K562 (cell line): ENCODE measurements around the gene TMEM63C. TPM values are rescaled to one million over a fixed set of nuclear protein-coding genes. Genes with fewer than 3 reads are reported as not detected.

ENCODE experiments used
- ATAC-seq: fragments of 200-7000 bp; cut with Tn5 transposase; 3 replicates; pipeline ENCODE4 v1.9.1; 2020; ENCODE audit warnings: moderate library complexity
- BruUV-seq: library from RNA; stranded (reverse); fragments of 400-500 nt; replicated peaks from 2 replicates; lab custom pipeline; 2021; lab: Mats Ljungman, UMichigan
- CTCF ChIA-PET: fragments of 300-600 bp; formaldehyde crosslinking; extraction: SDS; loops from one replicate; lab custom pipeline; 2021; ENCODE audit warnings: low intra/inter-chr PET ratio; lab: Yijun Ruan, JAX
- POLR2A ChIA-PET: fragments of 300-600, 350-650 bp; sonication (Branson Sonifier 250); formaldehyde crosslinking; extraction: SDS; loops from one replicate; lab custom pipeline; 2021; ENCODE audit warnings: antibody characterized with exemption, inconsistent platforms; lab: Yijun Ruan, JAX
- DNase-seq, 4 experiments: peaks; one replicate each; pipeline versions ENCODE4 v3.0.0 to v3.0.0-alpha.2; 2011 to 2018; ENCODE audit warnings: low spot score in 3 of 4, mixed read lengths in 3 of 4; ENCODE audit errors: extremely low read depth in 1 of 4
- FAIRE-seq: peaks from 2 replicates; lab custom pipeline; 2011; peaks lifted over from hg19 to GRCh38; lab: Jason Lieb, UNC
- H2AFZ ChIP-seq: 2 replicates; pipeline ENCODE4 v1.6.0; 2011; ENCODE audit warnings: low read depth, low read length, control low read depth, inconsistent platforms
- H3K27ac ChIP-seq: fragments of 200-600 bp; 3 replicates; pipeline ENCODE4 v1.8.0; 2011; ENCODE audit warnings: low read depth, mild to moderate bottlenecking, control low read depth, inconsistent platforms, low read length, moderate library complexity, mixed read lengths; ENCODE audit errors: extremely low read depth
- H3K27me3 ChIP-seq, 2 experiments: fragments of 300-600 bp in 1 of 2; 2 replicates in 1 of 2; 3 replicates in 1 of 2; pipeline versions ENCODE4 v1.6.0 to v1.8.0; 2011; ENCODE audit warnings: inconsistent platforms in 2 of 2, low read length in 2 of 2, mild to moderate bottlenecking in 1 of 2, mixed read lengths in 1 of 2, moderate library complexity in 1 of 2; ENCODE audit not compliant: control insufficient read depth in 2 of 2, insufficient read depth in 2 of 2
- H3K36me3 ChIP-seq: fragments of 300-600 bp; 3 replicates; pipeline ENCODE4 v1.8.0; 2011; ENCODE audit warnings: mild to moderate bottlenecking, low read length, inconsistent platforms; ENCODE audit not compliant: control insufficient read depth, insufficient read depth
- H3K4me1 ChIP-seq, 2 experiments: fragments of 200-600 bp in 1 of 2; replicated peaks in 1 of 2; 2 replicates in 1 of 2; 3 replicates in 1 of 2; pipeline versions ENCODE4 v1.5.1 to v1.8.0; 2011; ENCODE audit warnings: inconsistent platforms in 2 of 2, low read length in 2 of 2, mild to moderate bottlenecking in 1 of 2, mixed read lengths in 1 of 2, moderate library complexity in 1 of 2; ENCODE audit not compliant: control insufficient read depth in 2 of 2, insufficient read depth in 2 of 2
- H3K4me2 ChIP-seq: 2 replicates; pipeline ENCODE4 v1.6.1; 2011; ENCODE audit warnings: low read length, control low read depth, inconsistent platforms, mixed read lengths; ENCODE audit not compliant: insufficient read depth
- H3K4me3 ChIP-seq: fragments of 200-600 bp; sonication (generic), shearing (Covaris generic); 2 replicates; pipeline ENCODE4 v1.5.1; 2016; ENCODE audit warnings: control low read depth, inconsistent platforms
- H3K79me2 ChIP-seq: fragments of 200-600 bp; 3 replicates; pipeline ENCODE4 v1.8.0; 2011; ENCODE audit warnings: low read length, inconsistent platforms; ENCODE audit not compliant: control insufficient read depth, insufficient read depth
- H3K9ac ChIP-seq, 2 experiments: 2 replicates each; pipeline versions ENCODE4 v1.6.0 to v1.6.1; 2011; ENCODE audit warnings: low read depth in 2 of 2, low read length in 2 of 2, control low read depth in 1 of 2, inconsistent platforms in 1 of 2, mild to moderate bottlenecking in 1 of 2, mixed read lengths in 1 of 2; ENCODE audit not compliant: insufficient read depth in 1 of 2
- H3K9me1 ChIP-seq: one replicate; pipeline ENCODE4 v1.6.0; 2011; ENCODE audit warnings: inconsistent platforms, mild to moderate bottlenecking, low read length, moderate library complexity; ENCODE audit not compliant: control insufficient read depth, insufficient read depth
- H3K9me3 ChIP-seq: replicated peaks from 2 replicates; pipeline ENCODE4 v1.5.1; 2011; ENCODE audit warnings: low read depth, low read length, inconsistent platforms; ENCODE audit not compliant: control insufficient read depth, insufficient read depth
- H4K20me1 ChIP-seq: replicated peaks from 2 replicates; pipeline ENCODE4 v1.6.1; 2011; ENCODE audit warnings: low read length, inconsistent platforms, mixed read lengths; ENCODE audit not compliant: control insufficient read depth, insufficient read depth
- E2F3 ChIP-seq: fragments of 250-450 bp; sonication (Bioruptor Pico); IDR thresholded peaks from 2 replicates; pipeline ENCODE4 v1.4.0; 2020; ENCODE audit warnings: mild to moderate bottlenecking
- KDM1A ChIP-seq, 2 experiments: fragments of 450-650 bp; IDR thresholded peaks; 2 replicates each; pipeline ENCODE4 v1.6.1; 2016; ENCODE audit warnings: mild to moderate bottlenecking in 2 of 2
- L3MBTL2 ChIP-seq: fragments of 450-650 bp; IDR thresholded peaks from 2 replicates; pipeline ENCODE4 v1.6.1; 2016; ENCODE audit warnings: mild to moderate bottlenecking, moderate library complexity
- POLR2AphosphoS5 ChIP-seq: IDR thresholded peaks from 2 replicates; pipeline ENCODE4 v1.6.1; 2011; ENCODE audit warnings: mild to moderate bottlenecking, low read depth, low read length, moderate library complexity; ENCODE audit not compliant: control insufficient read depth, insufficient read depth
- PRMT5 ChIP-seq: sonication (generic); formaldehyde crosslinking; IDR thresholded peaks from 2 replicates; pipeline ENCODE4 v1.5.0; 2020; ENCODE audit warnings: missing genetic modification reagents
- PTTG1 ChIP-seq: fragments of 450-650 bp; IDR thresholded peaks from 2 replicates; pipeline ENCODE4 v1.6.1; 2016; ENCODE audit warnings: low read depth, mild to moderate bottlenecking, missing genetic modification characterization, missing compliant biosample characterization
- RBM34 ChIP-seq: fragments of 200-400 bp; formaldehyde crosslinking; IDR thresholded peaks from 2 replicates; pipeline ENCODE4 v1.6.1; 2018; ENCODE audit warnings: low read length, borderline replicate concordance; ENCODE audit not compliant: insufficient read depth
- ZNF551 ChIP-seq: fragments of 250-450 bp; sonication (Bioruptor Pico); IDR thresholded peaks from 2 replicates; pipeline ENCODE4 v1.5.0; 2021; ENCODE audit warnings: mild to moderate bottlenecking, moderate library complexity
- ZNF79 ChIP-seq: fragments of 250-450 bp; sonication (Bioruptor Pico); IDR thresholded peaks from 2 replicates; pipeline ENCODE4 v1.4.0; 2020; ENCODE audit warnings: low read depth, mild to moderate bottlenecking, moderate library complexity
- WGBS: fragments of 100-300 bp; shearing (Covaris generic); methylation state at CpG from one replicate; pipeline ENCODE4 v1.1.6; 2016; ENCODE audit warnings: low coverage, mixed read lengths; ENCODE audit not compliant: insufficient coverage; ENCODE audit errors: missing lambda C conversion rate; 5-methylcytosine and 5-hydroxymethylcytosine counted together
- in situ Hi-C: fragments of 300-500 bp; cut with MboI; formaldehyde crosslinking; loops from 4 replicates; pipeline ENCODE4 v1.15.0; 2018; ENCODE audit warnings: inconsistent platforms, mixed read lengths
- intact Hi-C: fragments of 100-400 bp; cut with micrococcal nuclease; formaldehyde crosslinking; loops from 2 replicates; pipeline ENCODE4 v1.14.2; 2022
- polyA plus RNA-seq, 8 experiments: library from polyadenylated mRNA; depleted of rRNA in 4 of 8; stranded (reverse) in 5 of 8; unstranded in 3 of 8; fragments of >200 nt; fragmentation: Nextera tagmentation in 2 of 8; fragmentation: Illumina TruSeq in 1 of 8; extraction: Ambion mirVana in 2 of 8; extraction: Trizol in 1 of 8; gene quantifications; 2 replicates each; pipeline versions ENCODE4 v1.2.1 to v1.2.3, GENCODE V29; 2011 to 2014; ENCODE audit warnings: inconsistent platforms in 1 of 8, missing spikeins in 1 of 8
- total RNA-seq, 7 experiments: library from RNA; depleted of rRNA in 6 of 7; stranded (reverse); fragments of >200 nt in 6 of 7; fragmentation: Illumina TruSeq in 2 of 7; extraction: Trizol in 2 of 7; gene quantifications; 2 replicates each; pipeline versions ENCODE4 v1.2.1 to v1.2.3, GENCODE V29; 2011 to 2021; ENCODE audit warnings: low replicate concordance in 1 of 7
- TF ChIP-seq, protein P1 (sequence below): sonication (generic); formaldehyde crosslinking; IDR thresholded peaks from 2 replicates; pipeline ENCODE4 v1.8.1; 2023; ENCODE audit warnings: missing genetic modification reagents, mild to moderate bottlenecking, borderline replicate concordance
- TF ChIP-seq, protein P2 (sequence below), 2 experiments: fragments of 450-650 bp; IDR thresholded peaks; 2 replicates each; pipeline ENCODE4 v1.6.1; 2018; ENCODE audit warnings: mild to moderate bottlenecking in 2 of 2, low read depth in 1 of 2; ENCODE audit not compliant: partially characterized antibody in 2 of 2
- TF ChIP-seq, protein P3 (sequence below), 3 experiments: fragments of 200-800 bp in 1 of 3; sonication (Bioruptor generic) in 1 of 3; sonication (generic) in 1 of 3; formaldehyde crosslinking in 1 of 3; IDR thresholded peaks; 2 replicates each; pipeline versions ENCODE4 v1.6.1 to v1.8.0; 2016 to 2022; ENCODE audit warnings: mild to moderate bottlenecking in 2 of 3, missing compliant biosample characterization in 2 of 3, missing genetic modification characterization in 2 of 3, missing genetic modification reagents in 1 of 3

Gene TMEM63C
- total and polyA plus RNA-seq, 9 of the 15 experiments (the other 6 are each of a cell fraction or from before 2014, with no cell fraction given) = 0.07 TPM; not detected in 8

DNA sequence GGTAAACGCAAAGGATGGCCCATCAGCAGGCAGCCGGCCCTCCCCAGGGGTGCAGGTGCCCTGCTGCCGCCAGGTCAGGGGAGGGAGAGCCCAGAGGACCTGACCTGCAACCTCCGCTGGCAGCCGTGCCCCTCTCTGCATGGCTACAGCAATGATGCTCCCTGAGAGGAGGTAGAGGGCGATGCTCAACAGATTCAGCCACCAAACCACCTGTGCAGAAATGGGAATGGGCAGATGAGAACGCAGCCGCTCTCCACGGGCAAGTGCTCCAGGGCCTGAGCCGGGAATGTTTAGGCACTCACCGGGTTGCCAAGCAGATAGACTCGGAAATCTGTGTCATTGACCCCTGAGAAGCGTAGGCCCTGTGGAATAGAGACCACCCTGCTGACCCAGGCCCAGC, 98.1 kb downstream of the TMEM63C start:
- no peaks in the 10 kb centered on the region for H3K79me2 ChIP-seq
- H2AFZ ChIP-seq = no peak overlapping the region
- in situ Hi-C loops (no loop called here), intact Hi-C loops (no loop called here)
- H3K9ac ChIP-seq = no peak overlapping the region
- H4K20me1 ChIP-seq = no peaks in the 10 kb centered on the region
- BruUV-seq = no TSS peak
- H3K36me3 ChIP-seq = peaks cover 15% of the 10 kb centered on the region; the same call in 2 of the 3 replicates
- H3K27ac ChIP-seq = no peak overlapping the region
- FAIRE-seq = no peak
- CTCF ChIA-PET = no interaction called here
- H3K27me3 ChIP-seq = no peaks in the 10 kb centered on the region
- WGBS = 87% methylated on average over 5 of the region's 13 CpGs
- H3K4me2 ChIP-seq = no peak overlapping the region
- no peak for ATAC-seq
- POLR2A ChIA-PET = no interaction called here
- DNase-seq = no peak
- H3K9me3 ChIP-seq = no peaks in the 10 kb centered on the region
- no peaks in the 10 kb centered on the region; a peak in 1 of 5 replicates for H3K4me1 ChIP-seq
- H3K4me3 ChIP-seq = no peak overlapping the region
- H3K9me1 ChIP-seq = no peaks in the 10 kb centered on the region
- no peak for TF ChIP-seq RBM34
- TF ChIP-seq, protein P1, sequence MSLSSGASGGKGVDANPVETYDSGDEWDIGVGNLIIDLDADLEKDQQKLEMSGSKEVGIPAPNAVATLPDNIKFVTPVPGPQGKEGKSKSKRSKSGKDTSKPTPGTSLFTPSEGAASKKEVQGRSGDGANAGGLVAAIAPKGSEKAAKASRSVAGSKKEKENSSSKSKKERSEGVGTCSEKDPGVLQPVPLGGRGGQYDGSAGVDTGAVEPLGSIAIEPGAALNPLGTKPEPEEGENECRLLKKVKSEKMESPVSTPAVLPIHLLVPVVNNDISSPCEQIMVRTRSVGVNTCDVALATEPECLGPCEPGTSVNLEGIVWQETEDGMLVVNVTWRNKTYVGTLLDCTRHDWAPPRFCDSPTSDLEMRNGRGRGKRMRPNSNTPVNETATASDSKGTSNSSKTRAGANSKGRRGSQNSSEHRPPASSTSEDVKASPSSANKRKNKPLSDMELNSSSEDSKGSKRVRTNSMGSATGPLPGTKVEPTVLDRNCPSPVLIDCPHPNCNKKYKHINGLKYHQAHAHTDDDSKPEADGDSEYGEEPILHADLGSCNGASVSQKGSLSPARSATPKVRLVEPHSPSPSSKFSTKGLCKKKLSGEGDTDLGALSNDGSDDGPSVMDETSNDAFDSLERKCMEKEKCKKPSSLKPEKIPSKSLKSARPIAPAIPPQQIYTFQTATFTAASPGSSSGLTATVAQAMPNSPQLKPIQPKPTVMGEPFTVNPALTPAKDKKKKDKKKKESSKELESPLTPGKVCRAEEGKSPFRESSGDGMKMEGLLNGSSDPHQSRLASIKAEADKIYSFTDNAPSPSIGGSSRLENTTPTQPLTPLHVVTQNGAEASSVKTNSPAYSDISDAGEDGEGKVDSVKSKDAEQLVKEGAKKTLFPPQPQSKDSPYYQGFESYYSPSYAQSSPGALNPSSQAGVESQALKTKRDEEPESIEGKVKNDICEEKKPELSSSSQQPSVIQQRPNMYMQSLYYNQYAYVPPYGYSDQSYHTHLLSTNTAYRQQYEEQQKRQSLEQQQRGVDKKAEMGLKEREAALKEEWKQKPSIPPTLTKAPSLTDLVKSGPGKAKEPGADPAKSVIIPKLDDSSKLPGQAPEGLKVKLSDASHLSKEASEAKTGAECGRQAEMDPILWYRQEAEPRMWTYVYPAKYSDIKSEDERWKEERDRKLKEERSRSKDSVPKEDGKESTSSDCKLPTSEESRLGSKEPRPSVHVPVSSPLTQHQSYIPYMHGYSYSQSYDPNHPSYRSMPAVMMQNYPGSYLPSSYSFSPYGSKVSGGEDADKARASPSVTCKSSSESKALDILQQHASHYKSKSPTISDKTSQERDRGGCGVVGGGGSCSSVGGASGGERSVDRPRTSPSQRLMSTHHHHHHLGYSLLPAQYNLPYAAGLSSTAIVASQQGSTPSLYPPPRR (CRISPR knock-in tag) = no peak
- TF ChIP-seq PTTG1 (tag) = no peak
- no peak for TF ChIP-seq KDM1A (IDR thresholded peaks at IDR 0.05)
- no peak for TF ChIP-seq PRMT5 (CRISPR knock-in tag)
- TF ChIP-seq POLR2AphosphoS5 = no peak
- TF ChIP-seq ZNF551 (CRISPR knock-in tag) = no peak
- TF ChIP-seq, protein P2, sequence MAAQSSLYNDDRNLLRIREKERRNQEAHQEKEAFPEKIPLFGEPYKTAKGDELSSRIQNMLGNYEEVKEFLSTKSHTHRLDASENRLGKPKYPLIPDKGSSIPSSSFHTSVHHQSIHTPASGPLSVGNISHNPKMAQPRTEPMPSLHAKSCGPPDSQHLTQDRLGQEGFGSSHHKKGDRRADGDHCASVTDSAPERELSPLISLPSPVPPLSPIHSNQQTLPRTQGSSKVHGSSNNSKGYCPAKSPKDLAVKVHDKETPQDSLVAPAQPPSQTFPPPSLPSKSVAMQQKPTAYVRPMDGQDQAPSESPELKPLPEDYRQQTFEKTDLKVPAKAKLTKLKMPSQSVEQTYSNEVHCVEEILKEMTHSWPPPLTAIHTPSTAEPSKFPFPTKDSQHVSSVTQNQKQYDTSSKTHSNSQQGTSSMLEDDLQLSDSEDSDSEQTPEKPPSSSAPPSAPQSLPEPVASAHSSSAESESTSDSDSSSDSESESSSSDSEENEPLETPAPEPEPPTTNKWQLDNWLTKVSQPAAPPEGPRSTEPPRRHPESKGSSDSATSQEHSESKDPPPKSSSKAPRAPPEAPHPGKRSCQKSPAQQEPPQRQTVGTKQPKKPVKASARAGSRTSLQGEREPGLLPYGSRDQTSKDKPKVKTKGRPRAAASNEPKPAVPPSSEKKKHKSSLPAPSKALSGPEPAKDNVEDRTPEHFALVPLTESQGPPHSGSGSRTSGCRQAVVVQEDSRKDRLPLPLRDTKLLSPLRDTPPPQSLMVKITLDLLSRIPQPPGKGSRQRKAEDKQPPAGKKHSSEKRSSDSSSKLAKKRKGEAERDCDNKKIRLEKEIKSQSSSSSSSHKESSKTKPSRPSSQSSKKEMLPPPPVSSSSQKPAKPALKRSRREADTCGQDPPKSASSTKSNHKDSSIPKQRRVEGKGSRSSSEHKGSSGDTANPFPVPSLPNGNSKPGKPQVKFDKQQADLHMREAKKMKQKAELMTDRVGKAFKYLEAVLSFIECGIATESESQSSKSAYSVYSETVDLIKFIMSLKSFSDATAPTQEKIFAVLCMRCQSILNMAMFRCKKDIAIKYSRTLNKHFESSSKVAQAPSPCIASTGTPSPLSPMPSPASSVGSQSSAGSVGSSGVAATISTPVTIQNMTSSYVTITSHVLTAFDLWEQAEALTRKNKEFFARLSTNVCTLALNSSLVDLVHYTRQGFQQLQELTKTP (IDR thresholded peaks at IDR 0.05; ENCODE audit: low read depth in 1 of 2, partially characterized antibody in 2 of 2) = no peak
- no peak for TF ChIP-seq ZNF79 (CRISPR knock-in tag)
- TF ChIP-seq E2F3 = no peak
- TF ChIP-seq L3MBTL2 = no peak
- TF ChIP-seq, protein P3, sequence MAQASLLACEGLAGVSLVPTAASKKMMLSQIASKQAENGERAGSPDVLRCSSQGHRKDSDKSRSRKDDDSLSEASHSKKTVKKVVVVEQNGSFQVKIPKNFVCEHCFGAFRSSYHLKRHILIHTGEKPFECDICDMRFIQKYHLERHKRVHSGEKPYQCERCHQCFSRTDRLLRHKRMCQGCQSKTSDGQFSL (CRISPR knock-in tag; IDR thresholded peaks at IDR 0.05) = no peak
- TF ChIP-seq, protein P3 (tag; IDR thresholded peaks at IDR 0.05) = no peak
